ENCODE measurements around the gene FARSA.
A peak's percentile ranks its signal among the peaks of the same experiment; 100 is the strongest.

The FARSA gene

GRCh38 chr19:12949363-12950283 lies 16.1 kb upstream of the FARSA start:
- Mint-ChIP-seq H3K27ac (peak overlapping the region in 2 of 3 experiments; percentile 40 to 48), H3K4me3 (peak overlapping the region; percentile 59 to 79 (median 71)), H3K4me1 (peaks cover 35% of the 10 kb centered on the region), H3K27me3 (ENCODE audit: low read depth) (peaks cover 4% of the 10 kb centered on the region), H3K9me3 (no peaks in the 10 kb centered on the region), H3K36me3 (ENCODE audit: low read depth) (peaks cover 52% of the 10 kb centered on the region)
- no peak for TF ChIP-seq CTCF (IDR thresholded peaks at IDR 0.05; ENCODE audit: unreplicated experiment in 3 of 3)

DNA sequence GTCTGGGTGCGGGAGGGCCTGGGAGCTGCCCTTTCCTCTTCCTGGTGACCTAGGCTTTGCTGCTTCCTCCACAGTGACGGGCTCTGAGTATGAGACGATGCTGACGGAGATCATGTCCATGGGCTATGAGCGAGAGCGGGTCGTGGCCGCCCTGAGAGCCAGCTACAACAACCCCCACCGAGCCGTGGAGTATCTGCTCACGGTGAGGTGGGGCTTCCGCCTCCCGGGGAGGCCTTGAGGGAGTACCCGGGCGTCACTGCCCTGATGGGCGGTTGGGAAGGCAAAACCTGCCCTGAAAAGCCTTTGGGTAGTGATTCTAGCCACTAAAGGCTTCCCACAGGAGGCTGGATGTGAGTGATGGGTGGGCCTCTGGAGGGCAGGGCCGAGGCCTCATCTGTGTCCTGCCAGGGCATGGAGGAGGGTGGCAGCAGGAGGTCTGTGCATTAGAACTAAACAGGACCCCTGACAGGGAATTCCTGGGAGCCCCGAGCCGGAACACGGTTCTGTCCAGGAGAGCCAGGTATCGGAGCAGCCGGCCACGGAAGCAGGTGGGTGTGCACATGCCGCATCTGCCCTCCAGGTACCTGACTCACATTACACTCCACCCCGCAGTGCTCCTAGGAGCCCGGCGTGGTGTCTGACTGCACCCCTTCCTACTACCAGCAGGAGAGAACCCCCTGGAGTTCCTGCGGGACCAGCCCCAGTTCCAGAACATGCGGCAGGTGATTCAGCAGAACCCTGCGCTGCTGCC lies 15.3 kb upstream of the FARSA start:
- Mint-ChIP-seq H3K27me3 (ENCODE audit: low read depth) (peaks cover 4% of the 10 kb centered on the region), H3K27ac (no peak overlapping the region), H3K9me3 (no peaks in the 10 kb centered on the region), H3K4me1 (peaks cover 28% of the 10 kb centered on the region), H3K36me3 (ENCODE audit: low read depth) (peaks cover 55% of the 10 kb centered on the region), H3K4me3 (peak overlapping the region; percentile 46 to 57 (median 50))
- no peak for TF ChIP-seq CTCF (IDR thresholded peaks at IDR 0.05; ENCODE audit: unreplicated experiment in 3 of 3)

GRCh38 chr19:12947702-12948611 lies 14.4 kb upstream of the FARSA start:
- H3K27me3 Mint-ChIP-seq (ENCODE audit: low read depth): peaks cover 4% of the 10 kb centered on the region
- H3K4me3 Mint-ChIP-seq: peak overlapping the region; percentile 50 to 93 (median 57)
- TF ChIP-seq CTCF (IDR thresholded peaks at IDR 0.05; ENCODE audit: unreplicated experiment in 3 of 3): no peak
- H3K36me3 Mint-ChIP-seq (ENCODE audit: low read depth): peaks cover 64% of the 10 kb centered on the region
- no peaks in the 10 kb centered on the region for H3K9me3 Mint-ChIP-seq
- no peak overlapping the region for H3K27ac Mint-ChIP-seq
- peaks cover 20% of the 10 kb centered on the region for H3K4me1 Mint-ChIP-seq

GRCh38 chr19:12946731-12947496 lies 13.4 kb upstream of the FARSA start:
- no peaks in the 10 kb centered on the region for H3K9me3 Mint-ChIP-seq
- peak overlapping the region; percentile 82 to 97 (median 94) for H3K27ac Mint-ChIP-seq
- H3K4me3 Mint-ChIP-seq: peak overlapping the region; percentile 93 to 95 (median 95)
- TF ChIP-seq CTCF (IDR thresholded peaks at IDR 0.05; ENCODE audit: unreplicated experiment in 3 of 3): no peak
- H3K36me3 Mint-ChIP-seq (ENCODE audit: low read depth): peaks cover 67% of the 10 kb centered on the region
- peaks cover 4% of the 10 kb centered on the region for H3K27me3 Mint-ChIP-seq (ENCODE audit: low read depth)
- H3K4me1 Mint-ChIP-seq: peaks cover 13% of the 10 kb centered on the region

Measured in nephron (organoid).